ENCODE data around the gene CYP2W1. TPM values are rescaled to one million over a fixed set of nuclear protein-coding genes. Genes with fewer than 3 reads are reported as not detected.

The CYP2W1 gene
- total and polyA plus RNA-seq, 3 donors from 2014 or later, result 0.61 to 1.2 (median 0.71) TPM

GRCh38 chr7:961546-962400 lies 21.2 kb upstream of the CYP2W1 start:
- Histone ChIP-seq H3K4me1 (peaks cover 31% of the 10 kb centered on the region), H3K9me3 (no peaks in the 10 kb centered on the region), H3K36me3 (ENCODE audit: low read depth, missing control alignments) (no peaks in the 10 kb centered on the region), H3K27ac (no peak overlapping the region), H3K27me3 (no peaks in the 10 kb centered on the region), H3K4me3 (no peak overlapping the region)
- intact Hi-C loops (cut with DNase I; ENCODE audit: low total_unique reads), result no loop called here
- TF ChIP-seq POLR2A (IDR thresholded peaks at IDR 0.05) (no peak), CTCF (IDR thresholded peaks at IDR 0.05) (no peak)
- DNase-seq, result no peak
- WGBS, 2 donors, result 89 to 91% methylated on average over 37 of the region's 37 CpGs

GRCh38 chr7:962401-963081 lies 20.4 kb upstream of the CYP2W1 start:
- no peak overlapping the region for H3K4me3 ChIP-seq
- no peaks in the 10 kb centered on the region for H3K9me3 ChIP-seq
- DNase-seq, result no peak
- H3K4me1 ChIP-seq, result peaks cover 31% of the 10 kb centered on the region
- TF ChIP-seq POLR2A (IDR thresholded peaks at IDR 0.05) (no peak), CTCF (IDR thresholded peaks at IDR 0.05) (no peak)
- intact Hi-C loops (cut with DNase I; ENCODE audit: low total_unique reads), result no loop called here
- WGBS, 2 donors, result 84 to 88% methylated on average over 11 to 16 of the region's 17 CpGs
- no peak overlapping the region for H3K27ac ChIP-seq
- no peaks in the 10 kb centered on the region for H3K36me3 ChIP-seq (ENCODE audit: low read depth, missing control alignments)
- H3K27me3 ChIP-seq, result no peaks in the 10 kb centered on the region

- intact Hi-C loops (cut with DNase I; ENCODE audit: low total_unique reads), result no loop called here
- H3K4me1 ChIP-seq, result peaks cover 31% of the 10 kb centered on the region
- no peak overlapping the region for H3K27ac ChIP-seq
- H3K27me3 ChIP-seq, result no peaks in the 10 kb centered on the region
- H3K4me3 ChIP-seq, result no peak overlapping the region
- no peaks in the 10 kb centered on the region for H3K36me3 ChIP-seq (ENCODE audit: low read depth, missing control alignments)
- DNase-seq, result no peak
- TF ChIP-seq POLR2A (IDR thresholded peaks at IDR 0.05) (no peak), CTCF (IDR thresholded peaks at IDR 0.05) (no peak)
- 35 to 44% methylated on average over 5 to 37 of the region's 37 CpGs for WGBS, 2 donors
- H3K9me3 ChIP-seq, result no peaks in the 10 kb centered on the region
Measured at GRCh38 chr7:963236-964078, 19.5 kb upstream of the CYP2W1 start.

GRCh38 chr7:964401-965231 lies 18.4 kb upstream of the CYP2W1 start:
- H3K4me1 ChIP-seq, result peaks cover 31% of the 10 kb centered on the region
- intact Hi-C loops (cut with DNase I; ENCODE audit: low total_unique reads), result no loop called here
- no peak overlapping the region for H3K4me3 ChIP-seq
- H3K36me3 ChIP-seq (ENCODE audit: low read depth, missing control alignments), result no peaks in the 10 kb centered on the region
- WGBS, 2 donors, result 50 to 54% methylated on average over 27 of the region's 27 CpGs
- TF ChIP-seq CTCF (IDR thresholded peaks at IDR 0.05) (peak in 1 of 3 experiments; percentile 9), POLR2A (IDR thresholded peaks at IDR 0.05) (no peak)
- DNase-seq, result peak; percentile 73
- H3K27ac ChIP-seq, result peak overlapping the region in 1 of 2 donors; percentile 48
- H3K9me3 ChIP-seq, result no peaks in the 10 kb centered on the region
- no peaks in the 10 kb centered on the region for H3K27me3 ChIP-seq
